SHP77 (cell line): ENCODE results near the gene ARFGAP1.

Experiments
- DNase-seq, 2 experiments: peaks; one replicate each; lab custom pipeline; 2025; lab: John Stamatoyannopoulos, UW

The ARFGAP1 gene

DNA sequence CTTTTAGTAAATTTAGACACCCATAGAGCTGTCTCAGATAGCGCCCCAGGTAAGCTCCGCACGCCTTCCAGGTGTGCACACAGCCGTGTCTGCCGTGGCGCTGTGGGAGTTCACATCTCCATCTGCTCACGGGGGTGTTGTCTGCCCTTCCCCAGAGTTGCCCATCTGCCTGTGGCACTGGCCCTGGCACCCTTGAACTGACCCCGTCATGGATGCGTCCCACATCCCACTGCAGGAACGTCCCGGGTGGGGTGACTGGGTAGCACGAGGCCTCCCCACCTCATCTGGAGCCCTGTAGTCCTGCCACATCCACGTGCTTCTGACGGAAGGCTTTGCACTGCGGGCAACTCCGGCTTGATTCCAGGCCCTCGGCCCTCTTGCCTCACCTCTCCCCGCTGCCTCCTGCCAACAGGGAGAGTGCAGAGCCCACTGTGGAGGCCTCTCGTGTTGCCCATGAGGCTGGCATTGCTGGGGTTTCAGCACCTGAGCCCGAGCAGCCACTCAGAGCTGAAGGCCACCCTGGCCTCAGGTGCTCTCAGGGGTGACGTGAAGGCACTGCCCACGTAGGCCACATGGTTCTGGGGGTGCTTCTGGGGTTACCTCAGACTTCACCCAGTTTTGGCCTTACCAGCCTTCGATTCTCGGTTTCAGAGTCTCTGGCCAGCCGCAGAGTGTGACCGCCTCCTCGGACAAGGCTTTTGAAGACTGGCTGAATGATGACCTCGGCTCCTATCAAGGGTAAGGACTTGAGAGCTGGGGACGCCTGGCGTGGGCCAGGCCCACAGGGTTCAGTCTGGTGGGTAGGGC is 5.1 kb downstream of the ARFGAP1 start:
- no peak for DNase-seq

DNA sequence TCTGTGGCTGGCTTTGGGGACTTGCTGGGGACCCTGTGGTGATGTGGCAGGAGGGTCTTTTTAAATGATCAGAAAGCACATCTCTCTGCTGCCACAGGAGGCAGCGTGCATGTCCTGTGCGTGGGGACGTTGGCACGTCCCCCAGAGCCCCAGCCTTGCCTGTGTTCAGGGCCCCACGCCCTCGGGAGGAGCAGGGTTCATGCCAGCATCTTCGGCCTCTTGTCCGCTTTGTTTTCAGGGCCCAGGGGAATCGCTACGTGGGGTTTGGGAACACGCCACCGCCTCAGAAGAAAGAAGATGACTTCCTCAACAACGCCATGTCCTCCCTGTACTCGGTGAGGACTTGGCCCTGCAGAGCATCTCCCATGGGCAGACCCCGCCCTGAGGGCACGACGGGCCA is 6.0 kb downstream of the ARFGAP1 start:
- no peak for DNase-seq

DNA sequence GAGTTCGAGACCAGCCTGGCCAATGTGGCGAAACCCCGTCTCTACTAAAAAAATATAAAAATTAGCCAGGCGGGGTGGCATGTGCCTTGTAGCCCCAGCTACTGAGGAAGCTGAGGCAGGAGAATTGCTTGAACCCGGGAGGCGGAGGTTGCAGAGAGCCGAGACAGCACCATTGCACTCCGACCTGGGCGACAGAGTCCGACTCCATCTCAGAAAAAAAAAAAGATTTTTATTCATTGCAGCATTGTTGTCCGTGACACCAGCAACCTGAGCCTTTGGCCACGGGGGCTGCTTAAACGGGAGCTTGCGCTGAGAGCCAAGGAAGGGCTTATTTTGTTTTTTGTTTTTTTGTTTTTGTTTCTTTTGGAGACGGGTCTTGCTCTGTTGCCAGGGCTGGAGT is 7.3 kb downstream of the ARFGAP1 start:
- no peak for DNase-seq

DNA sequence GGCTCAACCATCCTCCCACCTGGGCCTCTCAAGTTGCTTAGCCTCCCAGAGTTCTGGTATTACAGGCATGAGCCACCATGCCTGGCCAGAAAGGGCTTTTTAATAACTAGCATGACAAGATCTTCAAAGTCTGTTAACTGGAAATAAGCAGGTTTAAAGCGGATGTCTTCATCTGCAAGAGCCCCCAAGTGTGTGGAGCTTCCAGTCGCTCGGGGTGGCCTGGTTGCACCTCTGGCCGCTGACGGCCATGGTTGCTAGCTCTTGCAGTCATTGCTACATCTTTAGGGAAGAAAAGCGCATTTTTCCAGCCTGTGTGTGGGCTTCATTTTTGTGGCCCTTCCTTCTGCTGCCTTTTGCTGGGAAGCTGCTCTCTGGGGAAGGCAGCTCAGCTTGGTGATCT is 7.8 kb downstream of the ARFGAP1 start:
- DNase-seq: no peak

DNA sequence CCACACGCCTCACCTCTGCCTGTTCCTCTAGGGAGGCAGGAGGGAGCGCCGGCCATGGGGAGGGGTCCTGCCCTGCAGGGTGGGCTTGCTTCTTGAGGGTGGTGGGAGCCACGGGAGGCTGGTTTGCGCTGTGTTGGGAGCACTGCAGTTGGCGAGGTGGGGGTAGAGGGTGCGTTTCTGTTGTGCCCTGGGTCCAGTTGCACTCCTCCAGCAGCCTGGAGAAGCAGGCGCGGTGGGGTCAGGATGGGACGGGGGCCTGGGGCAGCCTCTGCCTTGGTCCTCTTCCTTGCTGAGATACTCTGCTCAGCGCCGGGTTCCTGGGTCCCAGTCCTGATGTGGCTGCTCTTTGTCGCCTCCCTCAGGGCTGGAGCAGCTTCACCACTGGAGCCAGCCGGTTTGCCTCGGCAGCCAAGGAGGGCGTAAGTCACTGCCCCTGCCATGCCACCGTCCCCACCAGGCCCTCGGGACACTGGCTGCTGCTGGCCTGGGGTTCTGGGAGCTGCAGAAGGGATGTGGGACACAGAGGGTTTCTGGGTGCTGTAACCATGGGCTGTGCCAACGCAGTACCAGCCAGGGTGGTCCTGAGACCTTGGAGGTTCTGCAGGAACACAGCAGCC is 8.4 kb downstream of the ARFGAP1 start:
- DNase-seq: no peak

DNA sequence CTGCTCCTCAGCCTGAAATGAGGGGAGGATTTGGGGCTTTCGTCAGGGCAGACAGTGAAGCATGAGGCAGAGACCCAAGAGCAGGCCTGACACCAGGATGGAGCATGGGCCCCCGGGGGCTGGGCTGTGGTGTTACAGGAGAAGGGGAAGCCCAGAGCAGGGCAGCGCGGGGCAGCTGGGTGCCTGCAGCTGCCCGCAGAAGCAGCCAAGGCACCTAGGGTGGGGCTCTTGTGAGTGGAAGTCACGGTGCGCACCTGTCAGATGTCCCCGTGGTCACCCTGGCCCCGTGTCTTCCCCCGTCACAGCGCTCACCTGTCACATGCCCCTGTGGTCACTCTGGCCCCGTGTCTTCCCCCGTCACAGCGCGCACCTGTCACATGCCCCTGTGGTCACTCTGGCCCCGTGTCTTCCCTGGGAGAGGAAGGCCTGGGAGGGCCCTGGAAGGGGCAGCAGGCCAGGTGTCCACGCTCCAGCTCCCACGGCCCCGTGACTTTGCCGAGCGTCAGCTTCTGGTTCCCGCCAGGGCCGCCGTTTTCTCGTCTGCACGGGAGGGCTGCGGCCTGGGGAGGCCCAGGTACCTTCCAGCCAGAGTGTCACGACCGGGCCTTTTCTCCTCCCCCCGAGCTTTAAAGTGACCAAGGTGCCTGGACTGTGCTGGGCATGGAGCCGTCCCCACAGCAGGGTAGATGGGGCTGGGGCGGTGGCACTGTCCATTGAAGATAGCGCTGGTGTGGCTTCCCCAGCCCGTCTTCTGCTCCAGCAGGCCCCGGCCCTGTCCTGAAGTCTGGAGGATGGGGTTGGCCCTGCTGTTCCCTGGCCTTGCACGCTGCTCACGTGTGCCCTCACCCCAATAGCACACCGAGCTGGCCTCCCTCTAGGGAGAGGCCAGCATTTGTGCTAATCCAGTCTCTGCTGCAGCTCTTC is 9.4 kb downstream of the ARFGAP1 start:
- no peak for DNase-seq

DNA sequence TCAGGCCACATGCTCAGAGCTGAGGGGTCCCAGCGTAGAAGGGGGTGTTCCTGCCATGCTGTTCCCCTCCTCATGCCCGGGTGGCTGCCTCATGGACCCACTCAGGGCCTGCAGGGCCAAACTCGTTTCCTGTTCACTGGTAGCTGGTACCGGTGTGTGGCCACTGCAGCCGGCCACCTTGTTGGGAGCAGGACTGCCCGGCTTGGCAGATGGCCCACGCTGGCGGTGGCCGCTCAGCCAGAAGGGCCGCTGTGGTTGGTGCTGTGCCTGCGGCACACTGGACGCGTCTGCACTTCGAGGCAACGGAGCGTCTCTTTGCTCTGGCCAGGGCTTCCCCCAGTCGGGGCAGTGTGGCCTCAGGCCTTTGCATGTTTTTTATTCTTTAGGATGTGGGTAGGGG is 10.3 kb downstream of the ARFGAP1 start:
- DNase-seq: no peak

DNA sequence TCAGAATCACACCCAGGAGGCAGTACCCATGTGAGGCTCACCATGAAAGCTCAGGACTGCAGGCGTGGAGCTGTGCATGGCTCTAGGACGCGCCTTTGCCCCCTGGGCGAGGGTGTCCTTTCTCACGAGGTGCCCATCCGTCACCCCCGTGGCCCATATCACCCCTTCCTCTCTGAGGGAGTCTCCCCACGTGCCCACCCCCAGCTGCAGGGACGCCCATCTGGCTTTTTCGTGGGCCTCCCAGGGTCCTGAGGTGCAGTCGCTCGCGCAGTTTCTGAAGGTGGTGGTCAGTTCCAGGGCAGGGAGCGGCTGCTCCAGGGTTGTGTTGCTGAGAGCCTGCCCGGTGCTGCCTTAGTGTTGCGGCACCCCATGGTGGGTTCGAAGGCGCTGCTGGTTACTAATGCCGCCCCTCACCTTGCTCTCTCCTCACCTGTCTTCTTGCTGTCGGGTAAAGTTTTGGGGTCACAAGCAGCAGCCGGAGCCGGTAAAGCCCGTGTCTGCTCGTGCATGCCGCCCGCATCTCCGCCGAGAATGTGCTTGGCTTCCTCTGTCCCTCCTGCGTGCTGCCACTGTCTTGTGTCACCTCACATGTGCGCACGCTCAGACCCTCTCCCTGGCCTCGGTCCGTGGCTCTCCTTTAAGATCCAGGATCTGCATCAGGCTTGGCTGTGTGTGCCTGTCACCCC is 10.9 kb downstream of the ARFGAP1 start:
- no peak for DNase-seq

DNA sequence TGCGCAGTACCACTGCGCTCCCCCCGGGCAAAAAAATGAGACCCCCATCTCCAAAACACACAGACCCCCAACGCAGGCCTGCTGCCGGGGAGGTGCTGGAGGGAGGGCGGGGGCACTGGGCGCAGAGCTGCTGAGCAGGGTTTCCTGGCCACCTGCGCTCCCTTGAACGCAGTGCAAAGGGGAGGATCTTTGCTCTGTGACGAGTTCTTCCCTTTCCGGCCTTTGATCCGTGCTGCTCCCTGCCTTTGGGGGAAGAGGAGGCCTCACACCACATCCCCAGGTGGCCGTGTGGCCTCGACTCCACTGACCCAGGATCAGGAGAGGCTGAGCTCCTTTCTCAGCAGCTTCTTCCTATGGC is 11.4 kb downstream of the ARFGAP1 start:
- DNase-seq: no peak

DNA sequence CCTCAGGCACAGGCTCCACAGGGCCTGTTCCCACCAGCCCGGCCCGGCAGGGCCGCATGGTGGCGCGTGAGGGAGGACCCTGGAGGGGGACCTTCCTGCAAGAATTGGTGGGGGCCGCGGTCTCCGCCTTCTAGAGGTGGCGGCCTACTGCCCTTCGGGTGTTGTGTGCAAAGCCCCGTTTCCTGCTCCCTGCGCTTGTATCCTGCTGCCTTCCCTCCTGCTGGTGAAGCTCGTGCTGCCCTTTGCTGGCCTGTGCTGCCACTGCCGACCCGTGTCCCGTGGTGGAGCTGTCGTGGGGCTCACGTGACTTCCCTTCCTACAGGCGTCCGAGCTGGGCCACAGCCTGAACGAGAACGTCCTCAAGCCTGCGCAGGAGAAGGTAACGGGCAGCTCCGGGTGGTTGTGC is 11.9 kb downstream of the ARFGAP1 start:
- DNase-seq: no peak

DNA sequence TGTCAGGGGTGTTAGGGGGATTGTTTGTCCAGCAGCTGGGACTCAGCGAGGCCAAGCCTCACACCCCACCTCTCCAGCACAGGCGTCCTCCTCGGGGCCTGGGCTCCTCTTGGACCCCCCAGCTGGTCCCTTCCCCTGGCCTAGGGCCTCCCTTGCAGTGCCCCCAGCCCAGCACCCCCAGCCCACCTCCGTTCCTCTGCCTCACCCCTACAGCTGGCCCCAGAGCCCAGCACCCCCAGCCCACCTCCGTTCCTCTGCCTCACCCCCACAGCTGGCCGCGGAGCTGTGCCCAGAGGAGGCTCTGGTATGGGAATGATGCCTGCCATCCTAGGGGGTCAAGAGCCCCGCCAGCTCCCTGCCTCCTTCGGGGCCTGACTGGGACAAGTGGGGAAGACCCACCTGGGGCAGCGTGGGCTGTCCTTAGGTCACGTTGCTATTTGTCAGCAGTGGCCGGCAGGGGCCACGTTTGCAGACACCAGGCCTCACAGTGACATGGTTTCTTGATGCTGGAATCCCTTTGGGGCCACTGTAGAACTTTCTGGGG is 12.4 kb downstream of the ARFGAP1 start:
- no peak for DNase-seq

DNA sequence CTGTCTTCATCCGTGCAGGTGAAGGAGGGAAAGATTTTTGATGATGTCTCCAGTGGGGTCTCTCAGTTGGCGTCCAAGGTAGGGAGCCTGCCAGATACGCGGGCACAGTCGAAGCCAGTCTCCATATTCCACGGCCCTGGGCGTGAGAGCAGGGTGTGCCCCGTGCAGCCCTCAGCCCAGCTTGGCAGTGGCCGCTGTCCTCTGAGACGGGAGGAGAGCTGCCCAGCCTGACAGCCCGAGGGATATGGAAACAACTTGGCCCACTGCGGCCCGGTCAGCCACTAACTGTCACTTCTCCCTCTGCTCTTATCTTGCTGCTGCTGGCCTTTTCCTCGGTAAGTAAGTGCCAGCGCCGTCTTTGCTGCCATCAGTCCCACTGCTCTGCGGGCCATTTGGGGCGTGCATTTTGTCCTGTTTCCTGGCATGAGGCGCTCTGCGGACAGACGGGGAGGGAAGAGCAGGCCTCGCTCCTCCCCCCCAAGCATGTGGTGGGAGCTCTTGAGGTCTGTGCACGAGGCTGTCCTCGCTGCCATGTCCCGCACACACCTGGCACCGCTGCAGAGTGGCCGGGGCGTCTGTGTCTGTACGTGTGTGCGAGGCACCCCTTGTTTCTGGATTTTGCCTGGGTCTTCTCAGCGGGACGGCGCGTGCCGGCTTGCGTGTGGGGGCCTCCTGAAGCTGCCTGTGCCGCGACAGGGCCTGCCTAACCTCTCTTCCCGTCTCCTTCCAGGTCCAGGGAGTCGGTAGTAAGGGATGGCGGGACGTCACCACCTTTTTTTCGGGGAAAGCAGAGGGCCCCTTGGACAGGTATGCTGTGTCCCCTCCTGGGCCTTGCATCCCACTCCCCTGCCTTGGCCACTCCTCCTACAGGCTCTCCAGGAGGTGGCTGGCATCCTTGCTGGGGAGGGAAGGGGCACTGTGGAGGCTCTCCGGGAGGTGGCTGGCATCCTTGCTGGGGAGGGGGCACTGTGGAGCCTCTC is 13.3 kb downstream of the ARFGAP1 start:
- no peak for DNase-seq

DNA sequence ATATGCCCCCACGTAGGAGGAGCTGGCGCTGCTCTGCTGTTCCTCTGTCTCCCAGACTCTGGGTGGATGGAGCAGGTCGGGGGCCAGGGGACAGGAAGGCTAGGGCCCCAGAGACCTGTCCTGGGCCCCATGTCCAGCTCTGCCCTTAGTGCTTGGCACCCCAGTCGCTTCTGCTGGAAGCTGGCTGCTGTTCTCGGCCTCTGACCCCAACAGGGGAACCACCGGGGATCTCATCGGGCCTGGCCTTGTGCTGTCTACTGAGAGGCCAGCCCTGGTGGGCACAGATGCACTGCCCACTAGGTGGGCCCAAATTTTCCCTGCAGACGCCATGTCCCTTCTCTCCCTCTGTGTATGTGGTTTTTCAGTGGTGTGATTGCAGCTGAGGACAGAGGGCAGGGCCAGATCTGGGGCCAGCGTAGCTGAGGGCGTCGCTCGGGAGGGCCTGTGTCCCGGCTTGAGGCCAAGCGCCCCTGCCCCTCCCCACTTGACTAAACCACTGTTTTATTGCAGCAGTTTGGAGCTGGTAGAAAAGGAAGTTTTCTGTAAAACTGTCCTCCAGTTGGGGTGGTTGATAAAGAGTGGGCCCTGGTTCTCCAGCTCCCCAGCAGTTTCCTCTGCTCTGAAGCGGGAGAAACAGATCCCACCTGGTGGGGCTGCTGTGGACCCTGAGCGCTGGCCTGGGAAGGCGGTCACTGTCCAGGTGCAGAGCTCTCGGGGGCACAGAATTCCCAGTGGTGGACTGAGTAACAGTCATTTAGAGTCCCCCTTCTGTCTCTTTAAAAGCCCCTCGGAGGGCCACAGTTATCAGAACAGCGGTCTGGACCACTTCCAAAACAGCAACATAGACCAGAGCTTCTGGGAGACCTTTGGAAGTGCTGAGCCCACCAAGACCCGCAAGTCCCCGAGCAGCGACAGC is 14.4 kb downstream of the ARFGAP1 start:
- no peak for DNase-seq

DNA sequence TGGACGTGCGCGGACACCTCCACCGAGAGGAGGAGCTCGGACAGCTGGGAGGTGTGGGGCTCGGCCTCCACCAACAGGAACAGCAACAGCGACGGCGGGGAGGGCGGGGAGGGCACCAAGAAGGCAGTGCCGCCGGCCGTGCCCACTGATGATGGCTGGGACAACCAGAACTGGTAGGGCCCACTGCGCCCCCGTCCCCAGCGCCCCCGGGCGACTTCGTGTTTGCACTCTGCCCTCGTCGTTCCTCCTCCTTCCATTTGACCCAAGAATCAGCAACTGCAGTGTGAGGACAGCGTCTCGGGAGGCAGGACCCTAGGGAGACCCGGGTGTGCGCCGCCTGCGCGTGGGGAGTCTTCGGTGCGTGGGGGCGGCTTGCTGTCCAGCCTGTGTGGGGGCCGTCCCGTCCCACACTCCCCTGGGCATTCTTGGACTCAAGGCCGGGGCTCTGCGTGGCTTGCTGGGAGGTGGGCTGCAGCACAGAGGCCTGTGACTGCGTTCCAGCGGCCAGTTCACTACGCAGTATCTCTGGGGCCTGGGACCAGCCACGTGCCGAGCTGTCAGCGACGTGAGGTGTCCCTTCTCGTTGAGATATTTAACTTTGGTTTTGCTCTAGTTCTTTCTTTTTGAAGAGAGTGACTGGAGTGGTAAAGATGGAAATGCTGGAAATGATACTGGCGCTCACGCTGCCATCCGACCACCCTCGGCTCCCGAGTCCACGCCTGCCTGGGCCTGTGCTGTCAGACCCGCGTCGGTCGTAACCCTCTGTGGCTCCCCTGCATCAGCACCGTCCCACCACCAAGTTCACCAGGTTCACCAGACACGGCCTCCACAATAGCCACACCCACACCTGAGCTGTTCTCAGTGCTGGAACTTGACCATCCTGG is 15.3 kb downstream of the ARFGAP1 start:
- no peak for DNase-seq

DNA sequence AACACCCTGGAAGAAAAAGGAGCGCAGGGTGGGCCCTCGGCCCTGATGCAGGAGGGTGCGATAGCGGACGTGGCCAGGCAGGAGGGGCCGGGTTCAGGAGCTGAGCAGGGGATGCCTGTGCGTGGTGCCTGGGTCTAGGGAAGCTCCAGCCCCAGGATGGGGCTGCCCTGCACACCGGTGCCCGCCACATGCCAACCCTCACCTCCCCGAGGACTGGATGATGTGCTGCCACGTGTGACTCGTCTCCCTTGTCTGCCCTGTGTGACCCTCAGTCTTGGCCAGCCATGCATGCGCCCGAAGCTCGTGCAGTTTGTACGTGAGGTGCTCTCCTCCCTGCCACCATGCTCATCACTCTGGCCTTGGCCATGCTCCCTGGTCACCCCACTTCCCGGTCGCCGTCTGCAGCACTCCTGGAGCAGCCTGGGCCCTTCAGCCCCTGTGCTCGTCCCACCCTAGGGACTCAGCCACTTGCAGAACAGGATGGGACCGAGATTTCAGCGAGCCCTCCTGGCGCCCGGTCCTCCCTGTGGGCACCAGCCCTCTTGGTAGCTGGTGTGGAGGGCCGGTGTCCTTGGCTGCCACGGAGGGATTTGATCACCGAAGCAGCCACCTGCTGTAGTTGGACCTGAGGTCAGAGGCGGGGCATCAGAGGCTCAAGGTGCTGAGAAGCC is 16.1 kb downstream of the ARFGAP1 start:
- no peak for DNase-seq

DNA sequence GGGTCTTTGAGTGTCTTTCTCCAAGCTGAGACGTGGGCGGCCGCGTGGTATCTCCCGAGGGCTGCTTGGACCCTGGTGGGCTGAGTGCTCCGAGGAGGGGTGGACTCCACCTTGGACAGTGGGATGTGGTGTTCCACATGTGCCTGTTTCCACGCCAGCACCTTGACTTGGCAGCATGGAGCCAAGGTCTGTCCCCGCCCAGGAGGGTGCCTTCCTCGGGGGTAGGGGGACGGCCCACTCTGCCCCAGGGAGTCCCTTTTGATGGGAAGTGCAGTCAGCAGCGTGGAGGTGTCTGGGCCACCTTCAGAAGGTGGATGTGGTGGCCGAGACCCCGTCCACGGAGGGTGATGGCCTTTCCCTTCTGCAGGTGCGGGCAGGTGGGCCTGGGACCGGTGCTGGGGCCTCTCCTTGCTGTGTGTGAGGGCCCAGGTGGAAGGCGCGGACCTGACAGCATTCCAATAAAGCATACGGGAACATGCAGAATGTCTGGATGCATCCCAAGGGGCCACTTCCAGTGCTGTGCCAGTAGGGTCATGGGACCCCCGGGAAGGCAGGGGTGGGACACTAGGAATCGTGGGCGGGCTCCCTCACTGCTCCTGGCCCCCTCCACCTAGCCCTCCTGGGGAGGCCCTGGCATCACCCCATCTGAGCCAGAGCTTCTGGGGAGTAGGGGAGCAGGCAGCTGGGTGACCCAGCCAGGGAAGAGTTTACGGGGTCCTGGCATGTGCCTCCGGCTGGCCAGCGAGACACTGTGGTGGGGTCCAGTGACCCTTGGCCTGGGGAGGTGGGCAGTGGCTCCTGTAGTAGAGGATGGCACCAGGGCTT is 16.9 kb downstream of the ARFGAP1 start:
- DNase-seq: no peak

DNA sequence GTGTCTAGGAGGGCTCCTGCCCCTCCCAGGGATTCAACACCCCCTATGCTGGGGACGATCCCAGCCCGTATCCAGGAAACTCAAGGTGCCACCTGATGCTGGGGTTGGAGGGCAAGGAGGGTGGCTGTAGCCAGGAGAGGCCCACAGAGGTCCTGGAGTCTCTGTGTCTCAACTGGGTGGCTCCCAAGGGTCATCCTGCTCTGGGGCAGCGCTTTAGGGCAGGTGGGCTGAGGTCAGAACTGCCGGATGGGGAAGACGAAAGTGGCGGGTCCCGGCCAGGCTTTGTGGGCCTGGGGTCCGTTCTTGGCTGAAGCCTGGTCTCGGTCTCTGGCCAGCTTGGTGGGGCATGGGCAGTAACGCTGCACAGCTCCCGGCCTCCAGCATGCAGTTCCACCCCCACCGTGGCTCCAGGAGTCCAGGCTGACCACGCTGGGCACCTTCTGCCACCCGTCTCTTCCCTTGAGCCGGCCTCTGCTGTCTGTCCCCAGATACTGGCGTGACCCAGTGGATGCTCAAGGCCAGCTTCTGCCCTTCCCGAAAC is 17.6 kb downstream of the ARFGAP1 start:
- DNase-seq: no peak
